Lower leg skin (tissue), 3 donors: ENCODE measurements around the gene CXCL12.

Experiments
- POLR2A ChIP-seq, 2 donors: fragments of 450-650 bp; IDR thresholded peaks; one replicate each; pipeline ENCODE4 v1.6.1; 2016 to 2017; ENCODE audit warnings: antibody characterized with exemption in 2 of 2, mild to moderate bottlenecking in 1 of 2, moderate library complexity in 1 of 2
- TF ChIP-seq, protein P1 (sequence below), 3 donors: fragments of 450-650 bp; IDR thresholded peaks; one replicate each; pipeline ENCODE4 v1.5.1; 2016; ENCODE audit warnings: antibody characterized with exemption in 3 of 3, mild to moderate bottlenecking in 3 of 3, moderate library complexity in 2 of 3

DNA sequence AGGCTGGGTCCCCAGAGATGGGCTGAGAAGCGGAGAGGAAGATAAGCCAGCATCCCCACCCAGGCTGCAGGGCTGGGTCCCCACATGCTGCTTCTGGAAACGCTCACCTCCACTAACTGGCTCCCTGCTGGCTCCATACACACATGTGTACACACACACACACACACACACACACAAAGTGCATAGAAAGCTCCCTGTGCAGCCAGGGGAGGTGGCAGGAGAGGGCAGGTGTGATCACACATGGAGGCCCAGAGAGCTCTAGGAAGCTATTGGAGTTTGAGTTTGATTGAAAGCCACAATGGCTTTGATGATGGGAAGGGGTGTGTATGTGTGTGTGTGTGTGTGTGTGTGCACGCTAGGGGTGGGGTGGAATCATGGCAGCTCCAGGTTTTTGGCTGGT, 29.3 kb downstream of the CXCL12 start:
- TF ChIP-seq, protein P1, sequence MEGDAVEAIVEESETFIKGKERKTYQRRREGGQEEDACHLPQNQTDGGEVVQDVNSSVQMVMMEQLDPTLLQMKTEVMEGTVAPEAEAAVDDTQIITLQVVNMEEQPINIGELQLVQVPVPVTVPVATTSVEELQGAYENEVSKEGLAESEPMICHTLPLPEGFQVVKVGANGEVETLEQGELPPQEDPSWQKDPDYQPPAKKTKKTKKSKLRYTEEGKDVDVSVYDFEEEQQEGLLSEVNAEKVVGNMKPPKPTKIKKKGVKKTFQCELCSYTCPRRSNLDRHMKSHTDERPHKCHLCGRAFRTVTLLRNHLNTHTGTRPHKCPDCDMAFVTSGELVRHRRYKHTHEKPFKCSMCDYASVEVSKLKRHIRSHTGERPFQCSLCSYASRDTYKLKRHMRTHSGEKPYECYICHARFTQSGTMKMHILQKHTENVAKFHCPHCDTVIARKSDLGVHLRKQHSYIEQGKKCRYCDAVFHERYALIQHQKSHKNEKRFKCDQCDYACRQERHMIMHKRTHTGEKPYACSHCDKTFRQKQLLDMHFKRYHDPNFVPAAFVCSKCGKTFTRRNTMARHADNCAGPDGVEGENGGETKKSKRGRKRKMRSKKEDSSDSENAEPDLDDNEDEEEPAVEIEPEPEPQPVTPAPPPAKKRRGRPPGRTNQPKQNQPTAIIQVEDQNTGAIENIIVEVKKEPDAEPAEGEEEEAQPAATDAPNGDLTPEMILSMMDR (IDR thresholded peaks at IDR 0.05), result no peak
- no peak for TF ChIP-seq POLR2A (IDR thresholded peaks at IDR 0.05)
